HG03196 (cell line): Measurements from ENCODE around the gene SPATA24.
"Not testable (repeated sequence)": the region's sequence is repeated elsewhere in the genome, so short reads cannot be mapped to it uniquely, and the experiment has no call there.

Experiments used
- ATAC-seq: cut with Tn5 transposase; IDR thresholded peaks from one replicate; pipeline ENCODE4 v1.9.1; 2021; ENCODE audit not compliant: unreplicated experiment

The SPATA24 gene

DNA sequence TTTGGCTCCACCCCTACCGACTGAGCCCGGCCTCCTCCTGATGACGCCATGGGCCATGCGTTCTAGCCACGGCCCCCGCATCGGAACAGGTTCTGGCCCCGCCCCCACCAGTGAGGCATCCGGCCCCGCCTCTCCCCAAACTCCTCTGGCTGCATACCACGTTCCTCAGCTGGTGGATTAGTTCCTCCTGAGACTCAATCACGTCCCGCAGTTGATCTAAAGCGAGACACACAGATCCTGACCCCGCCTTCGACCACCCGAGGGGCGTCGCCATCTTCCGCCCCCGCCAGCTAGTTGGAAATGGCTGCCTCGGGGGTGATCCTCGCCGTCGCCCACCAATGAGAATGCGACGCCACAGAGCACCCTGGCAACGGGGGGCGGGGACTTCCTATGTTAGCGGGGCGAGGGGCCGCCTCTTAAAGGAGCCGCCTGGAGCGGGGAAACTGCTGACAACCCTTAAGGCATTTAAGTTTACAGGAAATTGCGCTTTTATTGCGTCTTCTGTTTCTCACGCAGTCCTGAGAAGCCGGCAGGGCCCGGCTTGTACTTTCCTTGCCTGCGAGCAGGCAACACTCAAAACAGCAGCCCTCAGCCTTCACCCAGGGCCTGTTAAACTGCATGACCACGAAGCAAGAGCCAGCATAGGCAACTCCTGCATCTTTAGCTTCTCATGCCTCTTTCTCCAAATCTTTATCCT lies at the start of gene SPATA24:
TSS of gene SPATA24 (minus strand) at position 303 of the 697 bp plus-strand sequence. CDS start at position 274, 29 bp downstream.
- ATAC-seq: peak; percentile 83

GRCh38 chr5:139451878-139452660 lies 48.2 kb upstream of the SPATA24 start:
- no peak for ATAC-seq

- ATAC-seq: no peak
Measured at GRCh38 chr5:139451176-139451575, 47.3 kb upstream of the SPATA24 start.

DNA sequence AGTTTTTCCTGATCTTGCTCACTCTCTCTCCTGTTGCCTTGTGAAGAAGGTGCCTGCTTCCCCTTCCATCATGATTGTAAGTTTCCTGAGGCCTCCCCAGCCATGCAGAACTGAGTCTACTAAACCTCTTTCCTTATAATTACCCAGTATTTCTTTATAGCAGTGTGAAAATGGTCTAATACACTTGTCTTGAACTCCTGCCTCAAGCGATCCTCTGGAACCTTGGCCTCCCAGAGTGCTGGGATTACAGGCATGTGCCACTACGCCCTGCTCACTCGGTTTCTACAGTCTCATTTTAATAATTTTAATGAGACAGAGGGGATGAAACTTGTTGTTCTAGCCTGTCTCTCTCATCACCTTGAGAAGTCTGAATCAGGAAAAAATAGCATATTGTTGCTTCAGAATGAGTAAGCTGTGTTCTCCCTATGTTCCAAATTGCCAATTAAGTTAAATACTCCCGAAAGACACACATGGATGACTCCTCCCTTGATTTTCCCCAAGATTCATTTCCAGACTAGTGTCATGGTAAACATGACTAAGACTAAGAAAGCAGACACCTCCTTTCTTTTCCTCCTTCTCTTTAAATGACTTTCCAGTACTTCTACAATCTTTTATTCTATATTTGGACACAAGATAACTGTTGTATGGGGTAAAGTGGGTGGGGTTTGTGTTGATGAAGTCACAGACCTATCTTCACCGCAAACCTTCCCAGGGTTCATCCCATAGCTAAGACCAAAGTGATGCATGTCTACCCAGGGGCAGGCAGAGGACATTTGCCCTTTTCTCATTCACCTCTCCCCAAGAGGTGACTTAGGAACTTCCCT lies 43.3 kb upstream of the SPATA24 start:
- ATAC-seq: no peak

- ATAC-seq: no peak
Measured at GRCh38 chr5:139445325-139446170, 41.7 kb upstream of the SPATA24 start.

DNA sequence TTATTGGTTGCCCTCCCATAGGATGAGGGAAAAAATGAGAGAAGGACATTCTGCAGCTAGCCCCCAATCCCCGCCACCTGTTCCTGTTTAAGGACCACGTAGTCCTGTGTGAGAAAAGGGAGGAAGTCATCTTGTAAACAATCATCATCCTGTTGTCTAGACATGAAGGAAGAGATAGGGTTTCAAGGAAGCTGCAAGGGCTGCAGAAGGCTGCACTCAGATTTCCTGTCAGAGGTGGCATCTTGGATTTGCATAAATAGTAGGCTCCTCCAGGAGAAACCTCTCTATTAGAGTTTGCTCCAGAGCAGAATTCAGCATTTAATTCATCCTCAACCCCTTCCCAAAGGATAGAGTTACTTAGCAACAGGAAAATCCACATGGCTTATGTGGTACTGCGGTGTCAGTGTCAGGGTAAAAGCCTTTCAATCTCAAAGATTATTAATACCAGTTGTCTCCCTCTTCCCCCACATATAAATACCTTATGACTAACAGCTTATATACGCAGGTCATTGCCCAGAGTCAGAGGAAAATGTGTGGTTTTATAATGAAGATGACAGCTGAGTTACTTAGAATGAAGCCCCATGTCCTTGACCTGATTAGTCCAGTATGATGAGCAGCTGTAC lies 40.1 kb upstream of the SPATA24 start:
- ATAC-seq: no peak

- not testable (repeated sequence) for ATAC-seq
Measured at GRCh38 chr5:139440416-139440815, 36.5 kb upstream of the SPATA24 start.

GRCh38 chr5:139439013-139439903 lies 35.4 kb upstream of the SPATA24 start, which contains the start of gene DNAJC18:
Gene DNAJC18, minus strand, starts transcription at chr5:139439525. Its CDS starts 80 bp downstream, at chr5:139439445.
- ATAC-seq: peak; percentile 90

DNA sequence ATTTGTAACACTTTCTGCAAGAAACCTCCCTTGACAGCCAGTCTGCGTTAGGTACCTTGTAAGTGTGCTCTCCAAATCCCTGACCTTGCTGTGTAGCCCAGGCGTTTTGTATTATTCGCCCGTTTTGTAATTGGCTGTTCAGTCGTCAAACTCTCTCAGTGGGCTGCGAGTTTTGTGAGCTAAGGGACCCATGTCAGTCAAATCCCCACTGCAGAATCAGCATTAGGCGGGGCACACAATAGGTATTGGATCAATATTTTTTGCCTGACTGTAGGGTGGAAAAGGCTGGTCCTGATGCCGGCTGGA lies 34.8 kb upstream of the SPATA24 start:
- ATAC-seq: no peak

DNA sequence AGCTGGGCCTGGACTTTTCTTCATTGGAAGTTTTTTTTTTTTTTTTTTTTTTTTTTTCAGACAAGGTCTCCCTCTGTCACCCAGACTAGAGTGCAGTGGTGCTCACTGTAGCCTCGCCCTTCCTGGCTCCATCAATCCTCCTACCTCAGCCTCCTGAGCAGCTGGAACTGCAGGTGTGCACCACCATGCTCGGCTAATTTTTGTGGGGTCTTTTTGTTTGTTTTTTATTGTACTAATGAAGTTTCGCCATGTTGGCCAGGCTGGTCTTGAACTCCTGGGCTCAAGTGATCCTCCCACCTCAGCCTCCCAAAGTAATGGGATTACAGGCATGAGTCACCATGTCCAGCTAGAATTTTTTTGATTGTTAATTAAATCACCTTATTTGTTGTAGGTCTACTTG lies 31.8 kb upstream of the SPATA24 start:
- ATAC-seq: no peak

DNA sequence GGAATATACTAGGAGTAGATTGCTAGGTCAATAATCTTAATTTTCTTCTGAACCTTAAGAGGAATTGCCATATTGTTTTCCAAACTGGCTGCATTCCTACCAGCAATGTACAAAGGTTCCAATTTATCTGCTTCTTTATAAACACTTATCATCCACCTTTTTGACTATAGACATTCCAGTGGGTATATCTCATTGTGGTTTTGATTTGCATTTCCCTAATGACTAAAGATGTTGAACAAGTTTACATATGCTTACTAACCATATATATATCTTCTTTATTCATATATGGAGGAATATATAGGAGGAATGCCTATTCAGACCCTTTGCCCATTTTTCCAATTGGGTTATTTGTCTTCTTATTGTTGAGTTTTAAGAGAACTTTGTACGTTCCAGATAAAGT lies 27.8 kb upstream of the SPATA24 start:
- ATAC-seq: no peak

GRCh38 chr5:139430015-139430414 lies 26.1 kb upstream of the SPATA24 start:
- ATAC-seq: no peak

DNA sequence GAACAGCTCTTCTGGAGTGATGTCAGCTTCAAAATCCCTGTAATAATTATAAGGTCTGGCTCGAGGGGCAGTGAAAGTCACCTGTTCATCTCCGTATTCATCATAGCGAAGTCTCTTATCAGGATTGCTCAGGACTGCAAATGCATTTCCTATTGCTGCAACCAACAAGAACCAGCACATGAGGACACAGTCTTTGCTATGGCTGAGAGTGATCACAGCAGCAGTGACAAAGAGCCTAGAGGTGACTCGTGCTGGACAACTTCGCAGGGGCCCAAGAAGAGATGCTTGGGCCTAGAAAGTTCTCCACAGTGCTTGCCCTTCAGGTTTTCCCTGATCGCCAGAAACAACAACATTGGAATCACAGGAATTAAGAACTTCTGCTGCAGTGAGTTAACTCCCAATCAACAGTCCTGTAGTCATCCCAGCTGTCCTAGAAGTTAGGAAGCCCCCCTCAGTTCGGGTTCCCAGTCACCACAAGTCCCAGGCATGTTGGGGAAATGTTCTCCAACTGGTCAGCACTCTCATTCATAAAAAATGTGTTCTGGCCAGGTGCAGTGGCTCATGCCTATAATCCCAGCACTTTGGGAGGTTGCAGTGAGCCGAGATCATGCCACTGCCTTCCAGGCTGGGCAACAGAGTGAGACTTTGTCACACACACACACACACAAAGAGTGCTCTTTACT lies 22.5 kb upstream of the SPATA24 start:
- ATAC-seq: no peak

DNA sequence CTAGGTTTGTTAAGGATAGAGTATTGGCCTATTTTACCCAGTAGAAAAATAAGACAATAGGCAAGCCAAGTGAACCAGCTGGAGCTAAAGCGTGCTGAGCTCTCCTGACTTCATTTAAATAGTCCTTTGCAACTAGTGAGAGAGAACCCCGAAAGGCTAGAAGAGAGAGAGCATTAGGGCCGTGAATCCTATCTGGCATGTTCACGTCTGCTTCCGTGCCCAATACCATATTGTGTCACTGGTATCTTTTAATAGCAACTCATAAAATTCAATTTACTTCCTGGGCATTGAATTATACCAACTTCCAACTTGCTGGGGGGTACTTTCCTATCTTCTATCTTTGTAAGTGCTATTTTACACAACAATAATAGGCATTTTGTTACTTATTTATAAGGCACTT lies 21.6 kb upstream of the SPATA24 start:
- ATAC-seq: no peak

GRCh38 chr5:139422307-139422893 lies 18.5 kb upstream of the SPATA24 start:
- ATAC-seq: no peak

- ATAC-seq: no peak
Measured at GRCh38 chr5:139419226-139420192, 15.6 kb upstream of the SPATA24 start.

- ATAC-seq: no peak
Measured at GRCh38 chr5:139418793-139419192, 14.9 kb upstream of the SPATA24 start.
